PC-3 (cell line): ENCODE measurements around the gene TXNDC12.

Experiments used
- CTCF ChIP-seq: fragments of 300-600 bp; sonication (generic); conservative IDR thresholded peaks from 2 replicates; pipeline ENCODE4 v1.5.1; 2017; ENCODE audit warnings: antibody characterized with exemption, low read depth, mild to moderate bottlenecking, low read length
- EZH2 ChIP-seq: fragments of 300-600 bp; sonication (generic); IDR thresholded peaks from one replicate; pipeline ENCODE4 v1.6.1; 2017; ENCODE audit warnings: antibody characterized with exemption, mild to moderate bottlenecking, low read length; ENCODE audit not compliant: unreplicated experiment

- TF ChIP-seq CTCF = no peak
- no peak for TF ChIP-seq EZH2
Measured at GRCh38 chr1:52057876-52058415, 3.0 kb upstream of the TXNDC12 start.
